Thoracic aorta (tissue), 2 donors: ENCODE results near the gene COX8A. TPM values are rescaled to one million over a fixed set of nuclear protein-coding genes. Genes with fewer than 3 reads are reported as not detected.

Experiments
- ATAC-seq: fragments of 150-250 bp; one replicate; pipeline ENCODE4 v1.8.0; 2017; ENCODE audit warnings: low read depth; ENCODE audit not compliant: insufficient number of reproducible peaks, low FRiP score
- DNase-seq: peaks from one replicate; pipeline ENCODE4 v3.0.0-alpha.2; 2020; ENCODE audit warnings: low spot score
- H3K27ac ChIP-seq, 2 donors: fragments of 200-600 bp; sonication (generic); 1 replicate in 1 of 2; 2 replicates in 1 of 2; pipeline ENCODE4 v1.5.1; 2016; ENCODE audit warnings: mild to moderate bottlenecking in 2 of 2, moderate library complexity in 2 of 2
- H3K27me3 ChIP-seq: fragments of 200-600 bp; sonication (generic); replicated peaks from 2 replicates; pipeline ENCODE4 v1.6.0; 2016; ENCODE audit warnings: mild to moderate bottlenecking; ENCODE audit not compliant: insufficient read depth
- H3K36me3 ChIP-seq: fragments of 200-600 bp; sonication (generic); one replicate; pipeline ENCODE4 v1.5.1; 2016
- H3K4me1 ChIP-seq, 2 donors: fragments of 200-600 bp; sonication (generic); 1 replicate in 1 of 2; 2 replicates in 1 of 2; pipeline versions ENCODE4 v1.5.1 to v1.6.0; 2016; ENCODE audit warnings: low read depth in 2 of 2, mild to moderate bottlenecking in 1 of 2; ENCODE audit not compliant: control insufficient read depth in 1 of 2
- H3K4me3 ChIP-seq: fragments of 200-600 bp; sonication (generic); 2 replicates; pipeline ENCODE4 v1.5.1; 2016; ENCODE audit warnings: mild to moderate bottlenecking
- H3K9me3 ChIP-seq: fragments of 200-600 bp; sonication (generic); 2 replicates; pipeline ENCODE4 v1.5.1; 2016
- total RNA-seq, 2 donors: library from RNA; depleted of rRNA; stranded (reverse); fragments of >200 nt; gene quantifications; one replicate each; pipeline versions ENCODE4 v1.1.0 to v1.2.3, GENCODE V29; 2016
- TF ChIP-seq, protein P1 (sequence below): fragments of 200-600 bp; sonication (generic); IDR thresholded peaks from one replicate; pipeline ENCODE4 v1.5.1; 2019; ENCODE audit warnings: antibody characterized with exemption

The COX8A gene
- total RNA-seq, 2 donors from 2014 or later, result 178 to 469 TPM

DNA sequence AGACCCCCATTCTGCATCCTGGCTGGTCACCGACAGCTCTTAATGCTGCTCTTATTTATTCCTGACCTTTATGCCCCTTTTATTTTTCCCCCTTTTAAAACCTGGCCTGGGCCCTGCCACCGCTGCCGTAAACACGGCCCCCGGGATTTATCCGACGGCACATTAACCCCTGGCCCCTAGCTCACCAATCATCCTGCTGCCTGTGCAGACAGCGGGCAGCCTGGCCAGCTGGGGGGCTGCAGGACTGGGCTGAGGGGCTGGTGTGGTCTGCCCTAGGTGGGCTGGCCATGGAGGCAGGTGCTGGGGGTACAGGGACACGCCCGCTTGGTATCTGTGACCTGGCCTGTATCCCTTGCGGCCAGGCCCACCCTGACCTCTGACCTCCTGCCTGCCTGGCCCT is 39.9 kb downstream of the COX8A start:
- DNase-seq (no peak), ATAC-seq (no peak)
- no peaks in the 10 kb centered on the region for H3K36me3 ChIP-seq
- H3K27me3 ChIP-seq, result no peaks in the 10 kb centered on the region
- no peaks in the 10 kb centered on the region for H3K4me1 ChIP-seq
- TF ChIP-seq, protein P1, sequence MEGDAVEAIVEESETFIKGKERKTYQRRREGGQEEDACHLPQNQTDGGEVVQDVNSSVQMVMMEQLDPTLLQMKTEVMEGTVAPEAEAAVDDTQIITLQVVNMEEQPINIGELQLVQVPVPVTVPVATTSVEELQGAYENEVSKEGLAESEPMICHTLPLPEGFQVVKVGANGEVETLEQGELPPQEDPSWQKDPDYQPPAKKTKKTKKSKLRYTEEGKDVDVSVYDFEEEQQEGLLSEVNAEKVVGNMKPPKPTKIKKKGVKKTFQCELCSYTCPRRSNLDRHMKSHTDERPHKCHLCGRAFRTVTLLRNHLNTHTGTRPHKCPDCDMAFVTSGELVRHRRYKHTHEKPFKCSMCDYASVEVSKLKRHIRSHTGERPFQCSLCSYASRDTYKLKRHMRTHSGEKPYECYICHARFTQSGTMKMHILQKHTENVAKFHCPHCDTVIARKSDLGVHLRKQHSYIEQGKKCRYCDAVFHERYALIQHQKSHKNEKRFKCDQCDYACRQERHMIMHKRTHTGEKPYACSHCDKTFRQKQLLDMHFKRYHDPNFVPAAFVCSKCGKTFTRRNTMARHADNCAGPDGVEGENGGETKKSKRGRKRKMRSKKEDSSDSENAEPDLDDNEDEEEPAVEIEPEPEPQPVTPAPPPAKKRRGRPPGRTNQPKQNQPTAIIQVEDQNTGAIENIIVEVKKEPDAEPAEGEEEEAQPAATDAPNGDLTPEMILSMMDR, result no peak
- H3K4me3 ChIP-seq, result no peak overlapping the region
- H3K27ac ChIP-seq, result no peak overlapping the region
- no peaks in the 10 kb centered on the region for H3K9me3 ChIP-seq

DNA sequence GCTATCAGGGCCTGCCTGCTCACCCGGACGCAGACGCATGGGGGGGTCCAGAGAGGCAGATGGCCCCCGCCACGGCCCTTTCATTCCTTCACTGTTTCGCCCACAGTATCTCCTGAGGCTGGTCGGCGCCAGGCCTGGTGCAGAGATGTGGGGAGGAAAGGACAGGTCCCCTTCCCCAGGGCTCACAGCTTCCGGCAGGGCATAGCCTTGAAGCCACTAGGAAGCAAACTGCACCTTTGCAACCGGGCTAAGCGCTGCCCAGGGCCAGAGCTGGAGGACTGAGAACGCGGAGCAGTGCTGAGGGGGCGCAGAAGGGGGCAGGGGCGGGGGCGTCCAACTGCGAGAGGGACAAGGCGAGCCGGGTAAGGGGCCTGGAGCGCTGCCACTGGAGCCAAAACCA is 41.1 kb downstream of the COX8A start:
- Histone ChIP-seq H3K27ac (no peak overlapping the region), H3K4me3 (no peak overlapping the region), H3K4me1 (no peaks in the 10 kb centered on the region), H3K36me3 (no peaks in the 10 kb centered on the region), H3K27me3 (no peaks in the 10 kb centered on the region), H3K9me3 (no peaks in the 10 kb centered on the region)
- DNase-seq, result no peak
- TF ChIP-seq, protein P1, result no peak
- ATAC-seq, result no peak

DNA sequence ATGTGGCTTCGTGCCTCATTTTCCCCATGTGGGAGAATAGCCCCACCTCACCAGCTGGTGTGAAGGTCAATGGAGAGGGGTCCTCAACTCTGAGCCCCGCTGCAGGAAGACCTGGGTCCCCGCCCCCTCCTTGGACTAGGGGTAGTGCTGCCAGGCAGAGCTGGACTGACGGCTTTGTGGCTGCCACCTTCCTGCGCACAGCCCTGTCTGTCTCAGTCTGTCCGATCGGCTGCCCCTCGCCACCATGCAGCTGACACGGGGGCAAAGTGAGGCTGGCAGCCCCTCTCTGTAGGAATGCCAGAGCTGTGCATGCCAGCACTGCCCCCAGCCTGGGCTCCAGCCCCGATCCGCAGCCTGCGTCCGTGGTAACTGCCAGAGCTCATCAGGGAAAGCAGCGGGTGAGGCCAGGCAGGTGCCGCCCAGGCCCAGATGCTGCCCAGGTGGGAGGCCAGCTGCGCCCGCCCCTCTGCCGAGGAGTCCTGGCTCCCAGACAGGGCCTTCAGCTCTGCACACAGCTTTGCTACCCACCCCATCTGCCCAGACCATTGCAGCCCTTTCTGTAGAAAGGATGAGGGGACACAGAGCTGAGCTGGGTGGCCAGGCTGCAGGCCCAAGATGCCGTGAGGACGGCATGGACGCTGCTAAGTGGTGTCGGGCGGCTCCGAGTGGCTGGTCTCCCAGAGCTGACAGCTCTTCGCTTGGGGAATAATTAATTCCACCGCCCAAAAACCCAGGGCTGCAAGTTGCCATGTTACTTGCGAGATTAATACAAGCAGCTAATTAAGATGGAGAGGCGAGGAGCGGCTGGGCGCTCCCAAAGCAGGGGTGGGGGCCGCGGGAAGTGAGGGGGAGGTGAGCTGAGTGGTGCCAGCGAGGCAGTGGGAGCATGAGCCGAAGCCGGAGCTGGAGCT is 41.8 kb downstream of the COX8A start:
- no peak overlapping the region for H3K27ac ChIP-seq
- no peak overlapping the region for H3K4me3 ChIP-seq
- H3K4me1 ChIP-seq, result no peaks in the 10 kb centered on the region
- no peaks in the 10 kb centered on the region for H3K9me3 ChIP-seq
- TF ChIP-seq, protein P1, result no peak
- DNase-seq, result no peak
- ATAC-seq, result no peak
- no peaks in the 10 kb centered on the region for H3K27me3 ChIP-seq
- no peaks in the 10 kb centered on the region for H3K36me3 ChIP-seq

DNA sequence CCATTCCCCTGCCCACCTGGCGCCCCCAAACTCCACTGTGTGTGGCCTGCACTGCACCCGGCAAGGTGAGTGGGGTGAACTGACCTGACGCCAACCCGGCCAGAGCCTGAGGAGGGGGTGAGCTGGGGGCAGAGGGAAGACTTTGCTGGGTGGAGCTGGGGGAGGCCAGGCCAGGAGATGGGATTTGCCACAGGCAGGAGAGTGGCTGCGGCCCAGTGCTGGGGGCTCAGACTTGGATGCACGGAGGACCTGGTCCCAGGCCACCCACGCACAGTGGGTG is 43.5 kb downstream of the COX8A start:
- DNase-seq, result no peak
- no peak overlapping the region for H3K4me3 ChIP-seq
- TF ChIP-seq, protein P1, result no peak
- H3K27ac ChIP-seq, result no peak overlapping the region
- H3K9me3 ChIP-seq, result no peaks in the 10 kb centered on the region
- no peak for ATAC-seq
- H3K27me3 ChIP-seq, result no peaks in the 10 kb centered on the region
- no peaks in the 10 kb centered on the region for H3K4me1 ChIP-seq
- H3K36me3 ChIP-seq, result no peaks in the 10 kb centered on the region

DNA sequence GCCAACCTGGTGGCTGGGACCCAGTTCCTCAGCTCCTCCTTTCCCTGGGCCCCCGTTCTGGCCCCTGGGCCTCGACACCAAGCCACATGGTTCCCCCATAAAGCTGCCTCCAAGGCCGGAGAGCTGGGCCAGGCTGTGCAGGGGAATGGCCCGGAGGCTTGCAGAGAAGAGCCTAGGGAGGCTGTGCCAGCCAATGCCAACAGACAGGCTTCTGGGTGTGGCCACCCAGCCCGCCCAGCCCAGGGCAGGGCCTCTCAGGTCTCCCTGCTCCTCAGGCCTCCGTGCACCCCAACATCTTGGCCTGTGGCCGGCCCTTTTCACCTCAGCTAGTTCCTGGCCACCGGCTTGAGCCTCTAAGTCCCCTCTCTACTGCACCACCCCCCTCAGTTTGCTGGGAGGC is 43.9 kb downstream of the COX8A start:
- TF ChIP-seq, protein P1, result no peak
- Histone ChIP-seq H3K36me3 (no peaks in the 10 kb centered on the region), H3K27me3 (no peaks in the 10 kb centered on the region), H3K27ac (no peak overlapping the region), H3K9me3 (no peaks in the 10 kb centered on the region), H3K4me3 (no peak overlapping the region), H3K4me1 (no peaks in the 10 kb centered on the region)
- DNase-seq, result no peak
- ATAC-seq, result no peak
